Panc1 (cell line): ENCODE measurements around the gene RFT1. TPM values are rescaled to one million over a fixed set of nuclear protein-coding genes. Genes with fewer than 3 reads are reported as not detected.
A peak's percentile ranks its signal among the peaks of the same experiment; 100 is the strongest.

ENCODE experiments used
- ATAC-seq: fragments of 200-7000 bp; cut with Tn5 transposase; 2 replicates; pipeline ENCODE4 v1.9.1; 2020; ENCODE audit warnings: mild to moderate bottlenecking, moderate library complexity
- BruUV-seq: library from RNA; stranded (reverse); fragments of 400-500 nt; replicated peaks from 2 replicates; lab custom pipeline; 2021; lab: Mats Ljungman, UMichigan
- CTCF ChIA-PET: fragments of 300-600 bp; sonication (Branson Sonifier 250); formaldehyde crosslinking; loops from one replicate; lab custom pipeline; 2022; ENCODE audit warnings: antibody characterized with exemption; lab: Charles Lee
- POLR2A ChIA-PET: fragments of 300-600 bp; sonication (Branson Sonifier 250); formaldehyde crosslinking; loops from one replicate; lab custom pipeline; 2022; ENCODE audit warnings: antibody characterized with exemption; lab: Charles Lee
- DNase-seq: peaks from one replicate; pipeline ENCODE4 v3.0.0-alpha.2; 2010; ENCODE audit warnings: low read depth, low spot score
- H3K27ac ChIP-seq: 2 replicates; pipeline ENCODE4 v1.5.1; 2011; ENCODE audit warnings: mild to moderate bottlenecking, low read length, inconsistent platforms
- H3K27me3 ChIP-seq: fragments of 200-500 bp; sonication (Bioruptor generic); 2 replicates; pipeline ENCODE4 v1.6.0; 2014; ENCODE audit warnings: low read length, inconsistent platforms; ENCODE audit not compliant: control insufficient read depth, insufficient read depth
- H3K36me3 ChIP-seq: fragments of 200-500 bp; sonication (Bioruptor generic); 2 replicates; pipeline ENCODE4 v1.5.1; 2014; ENCODE audit warnings: inconsistent platforms, mild to moderate bottlenecking, low read length, moderate library complexity; ENCODE audit not compliant: control insufficient read depth, insufficient read depth
- H3K4me1 ChIP-seq: 2 replicates; pipeline ENCODE4 v1.5.1; 2011; ENCODE audit warnings: inconsistent platforms, mild to moderate bottlenecking, low read length, moderate library complexity; ENCODE audit not compliant: control insufficient read depth, insufficient read depth
- H3K4me3 ChIP-seq, 2 experiments: 2 replicates each; pipeline ENCODE4 v1.5.1; 2011 to 2012; ENCODE audit warnings: low read depth in 2 of 2, low read length in 2 of 2, mild to moderate bottlenecking in 2 of 2, inconsistent platforms in 1 of 2, moderate library complexity in 1 of 2
- H3K9me3 ChIP-seq: fragments of 200-500 bp; sonication (Bioruptor generic); 2 replicates; pipeline ENCODE4 v1.5.1; 2014; ENCODE audit warnings: low read depth, mild to moderate bottlenecking, inconsistent platforms, low read length, moderate library complexity; ENCODE audit not compliant: control insufficient read depth, insufficient read depth
- CTCF ChIP-seq: fragments of 450-650 bp; IDR thresholded peaks from 2 replicates; pipeline ENCODE4 v1.5.1; 2017; ENCODE audit warnings: mild to moderate bottlenecking
- POLR2AphosphoS5 ChIP-seq: IDR thresholded peaks from 2 replicates; pipeline ENCODE4 v1.6.1; 2012; ENCODE audit warnings: mild to moderate bottlenecking, low read depth, low read length, moderate library complexity
- SIN3A ChIP-seq: IDR thresholded peaks from 2 replicates; pipeline ENCODE4 v1.6.1; 2012; ENCODE audit warnings: low read depth, mild to moderate bottlenecking, low read length, moderate library complexity, borderline replicate concordance; ENCODE audit not compliant: insufficient read depth
- TCF7L2 ChIP-seq: IDR thresholded peaks from 2 replicates; pipeline ENCODE4 v1.6.1; 2011; ENCODE audit warnings: mild to moderate bottlenecking, low read depth, low read length, inconsistent platforms
- in situ Hi-C: cut with HindIII; loops from 2 replicates; pipeline ENCODE4 v1.10.0; 2016; ENCODE audit warnings: low sequenced_read_pairs, low pct_unique_long_range_greater_than_20kb
- intact Hi-C: fragments of 100-400 bp; cut with micrococcal nuclease; formaldehyde crosslinking; loops from one replicate; pipeline ENCODE4 v1.10.0; 2022; ENCODE audit not compliant: unreplicated experiment
- total RNA-seq: library from RNA; stranded (reverse); gene quantifications from one replicate; pipeline ENCODE4 v1.2.1, GENCODE V29; 2021; ENCODE audit not compliant: unreplicated experiment
- TF ChIP-seq, protein P1 (sequence below), 2 experiments: IDR thresholded peaks; 2 replicates each; pipeline ENCODE4 v1.6.1; 2011 to 2012; ENCODE audit warnings: low read depth in 2 of 2, control low read depth in 1 of 2, low read length in 1 of 2, mild to moderate bottlenecking in 1 of 2, moderate library complexity in 1 of 2; ENCODE audit not compliant: insufficient read depth in 1 of 2

RFT1 gene
- total RNA-seq, 1 experiment from 2014 or later, result 21.0 TPM

- intact Hi-C loops, result no loop called here
- H3K4me1 ChIP-seq, result peaks cover 21% of the 10 kb centered on the region
- CTCF ChIA-PET, result interaction anchor here (0.7 kb wide), 1 partner anchor 40 kb away, joined by 3 read pairs; no protein-coding TSS in a partner anchor
These were observed 29.9 kb upstream of the RFT1 start for GRCh38 chr3:53160061-53160659.

GRCh38 chr3:53159156-53160060, 29.2 kb upstream of the RFT1 start:
- no TSS peak for BruUV-seq
- no peaks in the 10 kb centered on the region for H3K27me3 ChIP-seq
- TF ChIP-seq, protein P1, sequence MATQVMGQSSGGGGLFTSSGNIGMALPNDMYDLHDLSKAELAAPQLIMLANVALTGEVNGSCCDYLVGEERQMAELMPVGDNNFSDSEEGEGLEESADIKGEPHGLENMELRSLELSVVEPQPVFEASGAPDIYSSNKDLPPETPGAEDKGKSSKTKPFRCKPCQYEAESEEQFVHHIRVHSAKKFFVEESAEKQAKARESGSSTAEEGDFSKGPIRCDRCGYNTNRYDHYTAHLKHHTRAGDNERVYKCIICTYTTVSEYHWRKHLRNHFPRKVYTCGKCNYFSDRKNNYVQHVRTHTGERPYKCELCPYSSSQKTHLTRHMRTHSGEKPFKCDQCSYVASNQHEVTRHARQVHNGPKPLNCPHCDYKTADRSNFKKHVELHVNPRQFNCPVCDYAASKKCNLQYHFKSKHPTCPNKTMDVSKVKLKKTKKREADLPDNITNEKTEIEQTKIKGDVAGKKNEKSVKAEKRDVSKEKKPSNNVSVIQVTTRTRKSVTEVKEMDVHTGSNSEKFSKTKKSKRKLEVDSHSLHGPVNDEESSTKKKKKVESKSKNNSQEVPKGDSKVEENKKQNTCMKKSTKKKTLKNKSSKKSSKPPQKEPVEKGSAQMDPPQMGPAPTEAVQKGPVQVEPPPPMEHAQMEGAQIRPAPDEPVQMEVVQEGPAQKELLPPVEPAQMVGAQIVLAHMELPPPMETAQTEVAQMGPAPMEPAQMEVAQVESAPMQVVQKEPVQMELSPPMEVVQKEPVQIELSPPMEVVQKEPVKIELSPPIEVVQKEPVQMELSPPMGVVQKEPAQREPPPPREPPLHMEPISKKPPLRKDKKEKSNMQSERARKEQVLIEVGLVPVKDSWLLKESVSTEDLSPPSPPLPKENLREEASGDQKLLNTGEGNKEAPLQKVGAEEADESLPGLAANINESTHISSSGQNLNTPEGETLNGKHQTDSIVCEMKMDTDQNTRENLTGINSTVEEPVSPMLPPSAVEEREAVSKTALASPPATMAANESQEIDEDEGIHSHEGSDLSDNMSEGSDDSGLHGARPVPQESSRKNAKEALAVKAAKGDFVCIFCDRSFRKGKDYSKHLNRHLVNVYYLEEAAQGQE (IDR thresholded peaks at IDR 0.05; ENCODE audit: insufficient read depth in 1 of 2, low read depth in 2 of 2, low read length in 1 of 2), result no peak
- H3K4me1 ChIP-seq, result peaks cover 21% of the 10 kb centered on the region
- no peaks in the 10 kb centered on the region for H3K36me3 ChIP-seq
- intact Hi-C loops (no loop called here), in situ Hi-C loops (no loop called here)
- H3K4me3 ChIP-seq, result no peak overlapping the region
- no peaks in the 10 kb centered on the region for H3K9me3 ChIP-seq
- ChIA-PET CTCF (no interaction called here), POLR2A (interaction anchor here (1.0 kb wide), 1 partner anchor 30 kb away, joined by 4 read pairs; no protein-coding TSS in a partner anchor)
- no peak overlapping the region for H3K27ac ChIP-seq
- DNase-seq (no peak), ATAC-seq (no peak)

More at GRCh38 chr3:53160061-53160659, 29.9 kb upstream of the RFT1 start:
- Histone ChIP-seq H3K27ac (peak overlapping the region; percentile 66), H3K9me3 (no peaks in the 10 kb centered on the region), H3K36me3 (no peaks in the 10 kb centered on the region), H3K27me3 (no peaks in the 10 kb centered on the region), H3K4me3 (peak overlapping the region; percentile 68 to 71)
- DNase-seq, result no peak
- ATAC-seq, result no peak
- in situ Hi-C loops, result no loop called here
- TF ChIP-seq CTCF (no peak), TCF7L2 (no peak), SIN3A (no peak), POLR2AphosphoS5 (no peak)
- TF ChIP-seq, protein P1 (IDR thresholded peaks at IDR 0.05; ENCODE audit: insufficient read depth in 1 of 2, low read depth in 2 of 2, low read length in 1 of 2), result no peak
- no TSS peak for BruUV-seq
- POLR2A ChIA-PET, result interaction anchor here (0.6 kb wide), 2 partner anchors 9 to 923 kb away, joined by 3 to 6 read pairs; no protein-coding TSS in a partner anchor
